ENCODE data around the gene WDR64.

WDR64 gene

GRCh38 chr1:241612533-241613477 lies 39.3 kb upstream of the WDR64 start:
- H3K27ac ChIP-seq, result no peak overlapping the region
- no peaks in the 10 kb centered on the region for H3K27me3 ChIP-seq (ENCODE audit: control insufficient read depth, insufficient read depth, low read length)
- H3K4me2 ChIP-seq (ENCODE audit: low read length), result no peak overlapping the region
- H3K4me1 ChIP-seq, result no peaks in the 10 kb centered on the region
- no peaks in the 10 kb centered on the region for H3K79me2 ChIP-seq
- no peak for TF ChIP-seq CTCF (IDR thresholded peaks at IDR 0.05)
- H3K4me3 ChIP-seq (ENCODE audit: low read depth, low read length), result no peak overlapping the region
- H2AFZ ChIP-seq, result no peak overlapping the region
- no peak overlapping the region for H3K9ac ChIP-seq
- no peaks in the 10 kb centered on the region for H3K36me3 ChIP-seq (ENCODE audit: control insufficient read depth, insufficient read depth, low read length)
- H3K9me3 ChIP-seq (ENCODE audit: control insufficient read depth, low read length), result no peaks in the 10 kb centered on the region

DNA sequence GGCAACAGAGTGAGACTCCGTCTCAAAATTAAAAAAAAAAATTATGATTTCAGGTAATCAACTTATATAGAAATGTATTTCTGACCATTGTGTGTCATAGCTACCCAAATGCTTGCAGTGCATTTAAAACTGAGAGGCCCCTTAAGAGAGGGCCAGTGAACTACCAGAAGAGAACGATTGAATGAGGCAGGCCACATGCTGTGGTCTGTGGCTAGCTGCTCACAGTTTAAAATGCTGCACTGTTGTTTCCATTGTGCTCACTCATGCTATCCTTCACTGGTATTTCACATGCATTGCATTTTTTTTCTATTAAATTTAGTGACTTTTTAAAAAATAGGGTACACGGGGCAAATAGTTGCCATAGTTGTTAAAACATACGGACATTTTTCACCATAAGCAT lies 37.9 kb upstream of the WDR64 start:
- Histone ChIP-seq H3K36me3 (ENCODE audit: control insufficient read depth, insufficient read depth, low read length) (no peaks in the 10 kb centered on the region), H3K4me1 (no peaks in the 10 kb centered on the region), H3K9ac (no peak overlapping the region), H3K4me2 (ENCODE audit: low read length) (no peak overlapping the region), H3K27me3 (ENCODE audit: control insufficient read depth, insufficient read depth, low read length) (no peaks in the 10 kb centered on the region), H3K4me3 (ENCODE audit: low read depth, low read length) (no peak overlapping the region), H3K27ac (no peak overlapping the region), H3K79me2 (no peaks in the 10 kb centered on the region), H3K9me3 (ENCODE audit: control insufficient read depth, low read length) (no peaks in the 10 kb centered on the region), H2AFZ (no peak overlapping the region)
- no peak for TF ChIP-seq CTCF (IDR thresholded peaks at IDR 0.05)

- no peak for TF ChIP-seq CTCF (IDR thresholded peaks at IDR 0.05)
- Histone ChIP-seq H3K36me3 (ENCODE audit: control insufficient read depth, insufficient read depth, low read length) (no peaks in the 10 kb centered on the region), H2AFZ (no peak overlapping the region), H3K79me2 (no peaks in the 10 kb centered on the region), H3K9ac (no peak overlapping the region), H3K9me3 (ENCODE audit: control insufficient read depth, low read length) (no peaks in the 10 kb centered on the region), H3K4me1 (no peaks in the 10 kb centered on the region), H3K4me3 (ENCODE audit: low read depth, low read length) (no peak overlapping the region), H3K27ac (no peak overlapping the region), H3K27me3 (ENCODE audit: control insufficient read depth, insufficient read depth, low read length) (no peaks in the 10 kb centered on the region), H3K4me2 (ENCODE audit: low read length) (no peak overlapping the region)
These were observed 37.5 kb upstream of the WDR64 start for GRCh38 chr1:241614572-241614971.

DNA sequence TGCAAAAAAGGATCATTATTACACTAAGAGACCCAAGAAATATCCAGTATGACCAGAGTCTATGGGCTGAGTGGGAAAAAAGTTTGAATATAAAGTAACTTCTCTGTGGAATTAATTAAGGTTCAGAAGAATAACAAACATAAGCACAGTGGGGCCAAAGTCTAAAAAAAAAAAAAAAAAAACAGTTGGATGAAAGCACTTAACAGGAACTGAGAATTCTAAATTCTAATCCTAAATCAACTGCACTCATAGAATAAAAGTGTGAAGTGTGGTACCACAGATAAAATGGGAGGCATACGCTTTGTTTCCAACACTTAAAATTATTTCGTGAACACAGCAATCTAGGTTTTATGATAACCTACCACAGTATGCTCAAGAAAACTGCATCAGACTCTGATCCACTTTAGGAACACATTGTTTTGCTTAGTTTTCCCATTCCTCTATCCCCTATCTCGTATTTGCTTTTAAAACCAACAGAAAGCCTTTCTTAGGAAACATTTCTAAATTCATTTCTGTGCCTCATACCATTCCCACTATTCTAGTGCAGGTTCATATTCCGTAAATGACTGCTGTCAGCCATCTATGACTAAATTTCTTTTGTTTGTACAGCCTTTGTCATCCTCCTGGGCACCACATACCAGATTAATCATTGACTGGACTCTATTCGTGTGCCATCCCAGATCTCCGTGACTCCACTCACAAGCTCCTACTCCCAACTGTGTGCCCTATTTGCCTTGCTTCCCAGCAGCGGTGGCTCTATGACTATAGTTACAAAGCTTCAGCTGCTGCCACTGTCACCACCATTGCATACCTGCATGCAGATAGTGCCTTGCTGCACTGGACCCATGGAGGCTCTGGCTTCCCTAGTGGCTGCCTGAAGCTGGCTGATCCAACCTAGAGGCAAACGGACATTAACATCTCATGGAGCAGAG lies 36.8 kb upstream of the WDR64 start:
- no peak overlapping the region for H3K27ac ChIP-seq
- no peak overlapping the region for H3K4me2 ChIP-seq (ENCODE audit: low read length)
- H2AFZ ChIP-seq, result no peak overlapping the region
- TF ChIP-seq CTCF (IDR thresholded peaks at IDR 0.05), result no peak
- no peaks in the 10 kb centered on the region for H3K79me2 ChIP-seq
- H3K36me3 ChIP-seq (ENCODE audit: control insufficient read depth, insufficient read depth, low read length), result no peaks in the 10 kb centered on the region
- H3K4me3 ChIP-seq (ENCODE audit: low read depth, low read length), result no peak overlapping the region
- no peaks in the 10 kb centered on the region for H3K4me1 ChIP-seq
- H3K9me3 ChIP-seq (ENCODE audit: control insufficient read depth, low read length), result no peaks in the 10 kb centered on the region
- H3K27me3 ChIP-seq (ENCODE audit: control insufficient read depth, insufficient read depth, low read length), result no peaks in the 10 kb centered on the region
- H3K9ac ChIP-seq, result no peak overlapping the region
